Activated CD8-positive, alpha-beta T cell treated with anti-CD3 and anti-CD28 coated beads for 36 hours (primary cell): Measurements from ENCODE around the gene GPR142. TPM values are rescaled to one million over a fixed set of nuclear protein-coding genes. Genes with fewer than 3 reads are reported as not detected.

Experiments
- ATAC-seq: fragments of 200-7000 bp; cut with Tn5 transposase; one replicate; pipeline ENCODE4 v1.10.0; 2021; ENCODE audit warnings: mild to moderate bottlenecking, moderate library complexity
- CTCF ChIA-PET: fragments of 350-600 bp; sonication (Branson Sonifier 250); formaldehyde crosslinking; loops from one replicate; lab custom pipeline; 2021; ENCODE audit warnings: antibody characterized with exemption; lab: Charles Lee
- POLR2A ChIA-PET: fragments of 350-600 bp; sonication (Branson Sonifier 250); formaldehyde crosslinking; loops from one replicate; lab custom pipeline; 2021; ENCODE audit warnings: antibody characterized with exemption; lab: Charles Lee
- DNase-seq: peaks from one replicate; pipeline ENCODE4 v3.0.0-alpha.2; 2020
- H3K27ac Mint-ChIP-seq: one replicate; pipeline ENCODE4 v1.8.0; 2021; ENCODE audit warnings: mild to moderate bottlenecking, mixed read lengths
- H3K27me3 Mint-ChIP-seq: one replicate; pipeline ENCODE4 v1.8.0; 2021; ENCODE audit warnings: mixed read lengths
- H3K36me3 Mint-ChIP-seq: one replicate; pipeline ENCODE4 v1.8.0; 2021; ENCODE audit warnings: low read depth, mixed read lengths
- H3K4me1 Mint-ChIP-seq: one replicate; pipeline ENCODE4 v1.8.0; 2021; ENCODE audit warnings: low read depth, mixed read lengths
- H3K4me3 Mint-ChIP-seq: one replicate; pipeline ENCODE4 v1.8.0; 2021; ENCODE audit warnings: mild to moderate bottlenecking, moderate library complexity, mixed read lengths
- H3K9me3 Mint-ChIP-seq: one replicate; pipeline ENCODE4 v1.8.0; 2021; ENCODE audit warnings: mixed read lengths
- CTCF ChIP-seq: fragments of 200-600 bp; IDR thresholded peaks from one replicate; pipeline ENCODE4 v1.8.0; 2022; ENCODE audit warnings: antibody characterized with exemption, mild to moderate bottlenecking
- intact Hi-C: fragments of 100-400 bp; cut with micrococcal nuclease; formaldehyde crosslinking; loops from one replicate; pipeline ENCODE4 v1.10.0; 2022
- total RNA-seq, 2 experiments: library from RNA; stranded (reverse); gene quantifications; one replicate each; pipeline ENCODE4 v1.2.3, GENCODE V29; 2021

The GPR142 gene
- total RNA-seq, 2 experiments from 2014 or later: not detected

GRCh38 chr17:74413491-74413890, 46.2 kb downstream of the GPR142 start:
- H3K4me3 Mint-ChIP-seq: no peak overlapping the region
- ChIA-PET POLR2A (no interaction called here), CTCF (interaction anchor here (0.9 to 1.1 kb wide), 2 partner anchors 34 to 61 kb away, joined by 3 to 4 read pairs; no protein-coding TSS in a partner anchor)
- intact Hi-C loops: no loop called here
- no peaks in the 10 kb centered on the region for H3K36me3 Mint-ChIP-seq
- H3K9me3 Mint-ChIP-seq: no peaks in the 10 kb centered on the region
- ATAC-seq: no peak
- TF ChIP-seq CTCF: no peak
- DNase-seq: no peak
- no peak overlapping the region for H3K27ac Mint-ChIP-seq
- no peaks in the 10 kb centered on the region for H3K27me3 Mint-ChIP-seq
- no peaks in the 10 kb centered on the region for H3K4me1 Mint-ChIP-seq

- ChIA-PET POLR2A (no interaction called here), CTCF (no interaction called here)
- Mint-ChIP-seq H3K9me3 (no peaks in the 10 kb centered on the region), H3K4me3 (no peak overlapping the region), H3K4me1 (no peaks in the 10 kb centered on the region), H3K36me3 (no peaks in the 10 kb centered on the region), H3K27ac (no peak overlapping the region), H3K27me3 (peaks cover 2% of the 10 kb centered on the region)
- no peak for TF ChIP-seq CTCF
- no peak for ATAC-seq
- no peak for DNase-seq
- intact Hi-C loops: no loop called here
Observed at GRCh38 chr17:74414510-74414909, 47.2 kb downstream of the GPR142 start.

- H3K27me3 Mint-ChIP-seq: peaks cover 2% of the 10 kb centered on the region
- no peaks in the 10 kb centered on the region for H3K9me3 Mint-ChIP-seq
- no peaks in the 10 kb centered on the region for H3K36me3 Mint-ChIP-seq
- ATAC-seq (no peak), DNase-seq (no peak)
- no peaks in the 10 kb centered on the region for H3K4me1 Mint-ChIP-seq
- TF ChIP-seq CTCF: no peak
- ChIA-PET CTCF (interaction anchor here (1.1 to 1.4 kb wide), 3 partner anchors 22 to 48 kb away, joined by 3 to 8 read pairs (median 4); partner anchors contain the start of gene GPR142), POLR2A (no interaction called here)
- intact Hi-C loops: no loop called here
- H3K4me3 Mint-ChIP-seq: no peak overlapping the region
- H3K27ac Mint-ChIP-seq: no peak overlapping the region
Observed at GRCh38 chr17:74415608-74416396, 48.5 kb downstream of the GPR142 start.

GRCh38 chr17:74417178-74418045, 50.1 kb downstream of the GPR142 start:
- no peak overlapping the region for H3K27ac Mint-ChIP-seq
- no peaks in the 10 kb centered on the region for H3K36me3 Mint-ChIP-seq
- intact Hi-C loops: no loop called here
- ATAC-seq: peak; percentile 83
- H3K4me3 Mint-ChIP-seq: no peak overlapping the region
- no peaks in the 10 kb centered on the region for H3K9me3 Mint-ChIP-seq
- peak; percentile 27 for DNase-seq
- peaks cover 3% of the 10 kb centered on the region for H3K27me3 Mint-ChIP-seq
- POLR2A ChIA-PET: interaction anchor here (0.5 to 0.9 kb wide), 2 partner anchors 9 to 33 kb away, joined by 3 read pairs; no protein-coding TSS in a partner anchor
- CTCF ChIA-PET: interaction anchor here (1.1 to 1.5 kb wide), 3 partner anchors 21 to 40 kb away, joined by 3 to 5 read pairs (median 4); no protein-coding TSS in a partner anchor
- TF ChIP-seq CTCF: no peak
- H3K4me1 Mint-ChIP-seq: no peaks in the 10 kb centered on the region
